Uterus (tissue), 4 donors: ENCODE results near the gene A1BG. TPM values are rescaled to one million over a fixed set of nuclear protein-coding genes. Genes with fewer than 3 reads are reported as not detected.

Experiments used
- DNase-seq, 2 donors: peaks; one replicate each; pipeline ENCODE4 v3.0.0-alpha.2; 2019 to 2020
- H3K27ac ChIP-seq, 2 donors: fragments of 200-600 bp; sonication (generic); 1 replicate in 1 of 2; 2 replicates in 1 of 2; pipeline ENCODE4 v1.5.1; 2016 to 2018
- H3K27me3 ChIP-seq, 2 donors: fragments of 200-600 bp; sonication (generic); one replicate each; pipeline ENCODE4 v1.5.1; 2018 to 2019; ENCODE audit warnings: control low read depth in 1 of 2
- H3K36me3 ChIP-seq, 2 donors: fragments of 200-600 bp; sonication (generic); one replicate each; pipeline ENCODE4 v1.5.1; 2019; ENCODE audit warnings: control low read depth in 1 of 2
- H3K4me1 ChIP-seq, 2 donors: fragments of 200-600 bp; sonication (generic); one replicate each; pipeline ENCODE4 v1.5.1; 2018 to 2019; ENCODE audit warnings: control low read depth in 1 of 2
- H3K4me3 ChIP-seq, 2 donors: fragments of 200-600 bp; sonication (generic); 1 replicate in 1 of 2; 2 replicates in 1 of 2; pipeline ENCODE4 v1.5.1; 2018 to 2019; ENCODE audit warnings: mild to moderate bottlenecking in 1 of 2
- H3K9me3 ChIP-seq, 2 donors: fragments of 200-600 bp; sonication (generic); one replicate each; pipeline ENCODE4 v1.5.1; 2019; ENCODE audit warnings: control low read depth in 1 of 2
- CTCF ChIP-seq, 4 experiments: fragments of 200-600 bp in 2 of 4; fragments of 450-650 bp in 2 of 4; sonication (generic) in 2 of 4; IDR thresholded peaks; one replicate each; pipeline ENCODE4 v1.5.1; 2016 to 2019; ENCODE audit warnings: antibody characterized with exemption in 4 of 4, mild to moderate bottlenecking in 2 of 4, moderate library complexity in 1 of 4
- POLR2A ChIP-seq, 2 donors: fragments of 450-650 bp; IDR thresholded peaks; one replicate each; pipeline ENCODE4 v1.6.1; 2016; ENCODE audit warnings: antibody characterized with exemption in 2 of 2, mild to moderate bottlenecking in 1 of 2, moderate library complexity in 1 of 2
- intact Hi-C: fragments of 100-400 bp; cut with DNase I; formaldehyde crosslinking; loops from one replicate; pipeline ENCODE4 v1.15.1; 2023; ENCODE audit warnings: low total_unique reads
- total RNA-seq, 4 donors: library from RNA; depleted of rRNA in 3 of 4; stranded (reverse); fragments of >200 nt in 3 of 4; gene quantifications; one replicate each; pipeline versions ENCODE4 v1.1.0 to v1.2.4, GENCODE V29; 2014 to 2023
- donor health status: DM: yes; HTN: yes; CAD: no.

The A1BG gene
- total RNA-seq, 4 donors from 2014 or later: 2.8 to 108 (median 12.9) TPM

GRCh38 chr19:58335630-58336029 lies 17.7 kb downstream of the A1BG start:
- intact Hi-C loops: no loop called here
- no peak overlapping the region for H3K4me3 ChIP-seq
- no peaks in the 10 kb centered on the region for H3K36me3 ChIP-seq
- no peaks in the 10 kb centered on the region for H3K9me3 ChIP-seq
- DNase-seq: no peak
- no peak overlapping the region for H3K27ac ChIP-seq
- TF ChIP-seq CTCF (IDR thresholded peaks at IDR 0.05) (no peak), POLR2A (IDR thresholded peaks at IDR 0.05) (no peak)
- H3K27me3 ChIP-seq: no peaks in the 10 kb centered on the region
- no peaks in the 10 kb centered on the region for H3K4me1 ChIP-seq

- Histone ChIP-seq H3K27me3 (no peaks in the 10 kb centered on the region), H3K36me3 (no peaks in the 10 kb centered on the region), H3K9me3 (no peaks in the 10 kb centered on the region), H3K27ac (no peak overlapping the region), H3K4me3 (no peak overlapping the region), H3K4me1 (no peaks in the 10 kb centered on the region)
- TF ChIP-seq POLR2A (IDR thresholded peaks at IDR 0.05) (no peak), CTCF (IDR thresholded peaks at IDR 0.05) (no peak)
- intact Hi-C loops: no loop called here
- DNase-seq: no peak
These were observed 18.5 kb downstream of the A1BG start for GRCh38 chr19:58334691-58335249.

GRCh38 chr19:58332697-58333096 lies 20.6 kb downstream of the A1BG start:
- H3K9me3 ChIP-seq: no peaks in the 10 kb centered on the region
- intact Hi-C loops: no loop called here
- no peaks in the 10 kb centered on the region for H3K27me3 ChIP-seq
- H3K27ac ChIP-seq: no peak overlapping the region
- no peaks in the 10 kb centered on the region for H3K36me3 ChIP-seq
- no peak overlapping the region for H3K4me3 ChIP-seq
- TF ChIP-seq POLR2A (IDR thresholded peaks at IDR 0.05): no peak
- no peak for TF ChIP-seq CTCF (IDR thresholded peaks at IDR 0.05)
- DNase-seq: no peak
- peaks cover 0 to 4% of the 10 kb centered on the region in 2 donors for H3K4me1 ChIP-seq

GRCh38 chr19:58330458-58330857 lies 22.8 kb downstream of the A1BG start:
- H3K36me3 ChIP-seq: no peaks in the 10 kb centered on the region
- H3K27me3 ChIP-seq: no peaks in the 10 kb centered on the region
- TF ChIP-seq POLR2A (IDR thresholded peaks at IDR 0.05) (no peak), CTCF (IDR thresholded peaks at IDR 0.05) (no peak)
- no peak overlapping the region for H3K4me3 ChIP-seq
- peaks cover 0 to 5% of the 10 kb centered on the region in 2 donors for H3K4me1 ChIP-seq
- intact Hi-C loops: no loop called here
- H3K27ac ChIP-seq: no peak overlapping the region
- no peaks in the 10 kb centered on the region for H3K9me3 ChIP-seq
- no peak for DNase-seq

GRCh38 chr19:58328999-58329398 lies 24.3 kb downstream of the A1BG start:
- intact Hi-C loops: no loop called here
- no peak overlapping the region for H3K4me3 ChIP-seq
- H3K9me3 ChIP-seq: no peaks in the 10 kb centered on the region
- H3K4me1 ChIP-seq: peaks cover 0 to 5% of the 10 kb centered on the region in 2 donors
- no peak for DNase-seq
- no peaks in the 10 kb centered on the region for H3K27me3 ChIP-seq
- no peak overlapping the region for H3K27ac ChIP-seq
- H3K36me3 ChIP-seq: no peaks in the 10 kb centered on the region
- TF ChIP-seq CTCF (IDR thresholded peaks at IDR 0.05): no peak
- TF ChIP-seq POLR2A (IDR thresholded peaks at IDR 0.05): no peak
